OCI-M2 (cell line): ENCODE data around the gene ABR.
"Not testable (repeated sequence)": the region's sequence is repeated elsewhere in the genome, so short reads cannot be mapped to it uniquely, and the experiment has no call there.

Experiments used
- DNase-seq: peaks from one replicate; lab custom pipeline; 2025; ENCODE audit not compliant: unreplicated experiment; lab: John Stamatoyannopoulos, UW

ABR gene

GRCh38 chr17:1122533-1123392 lies 57.0 kb downstream of the ABR start:
- peak; percentile 15 for DNase-seq

- DNase-seq = not testable (repeated sequence)
Observed at GRCh38 chr17:1121442-1121817, 58.4 kb downstream of the ABR start.

DNA sequence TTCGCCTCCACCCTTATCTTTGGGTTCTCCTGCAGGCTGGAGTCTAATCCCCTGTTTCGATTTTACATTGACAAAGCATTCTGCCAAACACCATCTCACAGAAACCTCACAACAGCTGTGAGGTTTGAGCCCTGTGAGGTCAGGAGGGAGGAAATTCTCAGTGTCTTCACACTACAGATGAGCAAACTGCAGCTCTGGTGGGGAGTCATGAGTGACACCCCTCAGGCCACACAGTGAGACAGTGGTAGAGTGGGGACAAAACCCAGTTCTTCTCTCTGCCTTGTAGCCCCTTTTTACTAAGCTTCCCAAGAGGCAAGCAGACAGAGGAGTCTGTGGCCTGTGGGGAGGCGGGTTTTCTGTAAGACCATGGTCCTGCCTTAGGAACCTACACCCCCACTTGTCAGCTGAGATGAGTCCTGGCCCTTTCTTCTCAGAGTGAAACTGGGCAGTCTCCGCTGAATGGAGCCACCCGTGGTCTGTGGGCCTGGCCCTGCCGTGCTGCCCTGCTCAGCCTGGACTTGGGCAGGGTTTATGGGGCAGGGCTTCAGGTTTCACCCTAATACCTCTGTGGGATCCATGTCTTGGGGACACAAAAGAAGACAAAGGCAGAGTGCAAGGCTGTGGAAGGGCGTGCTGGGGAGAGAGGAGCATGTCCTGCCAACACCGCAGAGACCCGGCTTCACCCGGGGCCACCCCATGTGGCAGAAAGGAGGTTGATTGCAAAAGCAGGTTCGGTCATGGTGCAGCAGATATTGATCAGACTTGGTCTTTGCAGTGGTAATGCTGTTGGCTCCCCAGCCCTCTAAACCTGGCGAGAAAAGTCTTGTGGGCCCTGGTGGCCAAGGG lies 59.0 kb downstream of the ABR start:
- no peak for DNase-seq

DNA sequence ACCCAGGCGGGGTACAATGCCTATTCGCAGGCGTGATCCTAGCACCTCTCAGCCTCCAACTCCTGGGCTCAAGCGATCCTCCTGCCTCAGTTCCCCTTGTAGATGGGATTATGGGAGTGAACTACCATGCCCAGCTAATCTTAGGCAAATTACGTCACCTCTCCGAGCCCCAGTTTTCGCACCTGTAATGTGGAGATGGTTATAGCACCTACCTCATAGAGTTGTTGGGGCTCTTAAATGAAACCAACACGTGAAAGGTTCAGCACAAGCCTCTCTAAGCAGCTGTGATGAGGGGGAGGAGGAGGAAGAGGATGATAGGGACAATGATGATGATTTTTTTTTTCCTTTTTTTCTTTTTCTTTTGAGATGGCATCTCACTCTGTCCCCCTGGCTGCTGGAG lies 59.9 kb downstream of the ABR start:
- DNase-seq = no peak

GRCh38 chr17:1116602-1117001 lies 63.2 kb downstream of the ABR start:
- DNase-seq = no peak

GRCh38 chr17:1112875-1113274 lies 66.9 kb downstream of the ABR start:
- no peak for DNase-seq

DNA sequence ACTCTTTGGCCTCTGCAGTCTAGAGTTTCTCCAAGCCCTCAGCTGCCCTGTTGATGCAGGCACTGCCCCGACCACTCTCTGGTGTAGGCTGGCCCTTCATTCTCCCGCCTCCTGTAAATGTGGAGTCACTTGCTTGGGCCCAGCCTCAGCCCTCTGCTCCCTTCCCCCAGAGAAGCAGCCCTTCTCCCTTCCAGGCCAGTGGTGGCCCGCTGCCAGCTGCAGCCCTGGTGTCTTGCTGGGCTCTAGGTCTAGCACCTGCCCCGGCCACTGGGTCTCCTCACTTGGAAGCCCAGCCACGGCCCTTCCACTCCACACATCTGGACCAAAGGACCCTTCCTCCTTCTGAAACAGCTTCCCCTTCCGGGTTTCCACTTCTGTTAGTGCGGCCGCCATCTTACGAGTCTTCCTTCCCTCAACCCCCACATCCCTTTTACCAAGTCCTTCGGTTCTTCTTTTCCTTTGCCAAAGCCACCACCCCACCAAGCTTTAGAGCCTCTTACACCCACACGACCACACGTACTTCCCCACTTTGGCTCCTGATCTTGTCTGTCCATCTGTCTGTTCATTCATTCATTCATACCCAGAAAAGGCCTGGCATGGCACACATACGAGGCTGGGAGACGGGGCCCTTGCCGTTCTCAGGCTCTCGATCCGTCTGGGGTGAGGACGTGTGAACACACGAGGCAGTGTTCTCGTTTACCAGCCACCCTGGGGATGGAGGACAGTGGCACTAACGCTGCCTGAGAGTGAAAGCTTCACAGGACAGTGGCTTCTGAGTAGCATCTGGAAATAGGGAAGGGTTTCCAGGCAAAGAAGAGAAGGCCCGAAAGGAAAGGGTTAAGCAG lies 68.0 kb downstream of the ABR start:
- no peak for DNase-seq

DNA sequence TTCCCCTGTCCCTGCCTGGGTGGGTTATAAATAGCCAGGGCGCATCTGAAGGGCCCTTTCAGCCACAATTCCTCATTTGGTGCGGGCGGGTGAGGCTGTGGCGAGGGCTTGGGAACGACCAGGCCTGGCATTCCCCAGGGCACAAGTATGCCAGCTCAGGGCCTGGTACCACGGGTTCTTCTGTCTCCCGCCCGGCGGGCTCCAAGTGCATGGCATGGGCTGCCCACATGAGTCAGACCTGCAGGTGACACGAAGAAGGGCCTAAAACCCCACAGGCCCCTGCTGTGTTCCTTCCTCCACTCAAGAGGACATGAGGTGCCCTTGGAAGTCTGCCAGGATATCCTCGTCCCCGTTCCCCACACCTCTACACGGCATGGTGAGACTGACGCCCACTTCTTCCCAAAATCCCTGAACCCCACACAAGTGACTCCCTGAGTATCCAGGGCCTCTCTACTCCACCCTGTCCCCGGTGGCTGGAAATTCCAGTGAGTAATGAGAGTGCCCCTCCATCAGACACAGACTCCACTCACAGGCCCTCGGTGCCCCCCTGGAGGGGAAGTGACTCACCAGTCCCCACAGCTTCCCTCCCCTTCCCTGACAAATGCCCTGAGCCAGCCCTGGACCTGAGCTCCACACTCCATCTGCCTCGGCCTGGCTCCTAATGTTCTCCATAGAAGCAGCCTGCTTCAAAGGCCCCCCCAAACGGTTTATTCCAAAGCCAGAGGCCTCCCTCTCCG lies 68.8 kb downstream of the ABR start:
- no peak for DNase-seq

- DNase-seq = no peak
Observed at GRCh38 chr17:1110541-1110861, 69.3 kb downstream of the ABR start.

- DNase-seq = no peak
Observed at GRCh38 chr17:1109606-1110540, 69.9 kb downstream of the ABR start.

GRCh38 chr17:1108765-1109605 lies 70.8 kb downstream of the ABR start:
- DNase-seq = no peak

DNA sequence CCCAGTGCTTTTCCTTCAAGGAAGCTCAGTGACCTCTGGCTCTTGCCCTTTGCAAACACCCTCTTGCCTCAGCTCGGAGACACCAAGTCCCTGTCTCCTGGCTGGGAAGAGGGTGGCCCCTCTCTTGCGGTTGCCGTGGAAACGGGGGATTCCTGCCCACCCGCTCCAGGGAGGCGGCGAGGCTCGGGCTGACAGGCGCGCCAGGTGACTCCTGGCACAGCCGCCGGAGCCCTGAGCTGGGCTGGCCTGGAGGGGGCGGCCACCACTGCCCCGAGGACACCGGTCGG lies 71.4 kb downstream of the ABR start:
- DNase-seq = no peak

DNA sequence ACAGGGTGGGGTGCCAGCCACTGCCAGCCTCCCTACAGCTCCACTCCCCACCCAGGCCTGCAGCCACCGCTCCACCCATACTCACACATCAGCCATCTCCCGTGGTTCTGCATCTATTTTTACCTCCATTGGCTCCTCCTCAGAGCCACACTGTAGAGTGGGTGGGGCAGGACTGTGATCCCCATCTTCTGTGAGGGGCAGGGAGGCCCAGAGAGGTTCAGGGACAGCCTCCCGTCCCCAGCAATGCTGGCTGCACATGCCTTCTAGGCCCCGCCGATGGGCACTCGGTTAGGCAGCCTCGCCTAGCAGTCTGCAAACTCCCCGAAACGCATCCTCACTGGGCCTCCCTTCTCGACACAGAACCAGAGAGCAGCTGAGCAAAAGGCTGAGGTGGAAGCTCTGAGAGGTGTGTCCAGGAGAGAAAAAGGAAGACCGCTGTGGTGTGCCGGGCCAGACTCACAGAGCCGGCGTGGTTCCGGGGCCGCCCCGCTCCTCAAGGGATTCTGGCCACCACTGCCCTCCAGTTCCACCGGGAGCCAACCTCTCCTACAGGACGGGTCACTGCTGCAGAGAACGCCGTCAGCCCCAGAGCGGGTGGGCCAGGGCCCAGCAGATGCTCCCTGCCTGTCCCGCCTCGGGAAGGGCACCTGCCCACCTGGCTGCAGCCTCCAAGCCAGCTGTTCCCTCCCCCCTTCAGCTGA lies 71.9 kb downstream of the ABR start:
- DNase-seq = no peak

- no peak for DNase-seq
Observed at GRCh38 chr17:1107083-1107776, 72.6 kb downstream of the ABR start.

DNA sequence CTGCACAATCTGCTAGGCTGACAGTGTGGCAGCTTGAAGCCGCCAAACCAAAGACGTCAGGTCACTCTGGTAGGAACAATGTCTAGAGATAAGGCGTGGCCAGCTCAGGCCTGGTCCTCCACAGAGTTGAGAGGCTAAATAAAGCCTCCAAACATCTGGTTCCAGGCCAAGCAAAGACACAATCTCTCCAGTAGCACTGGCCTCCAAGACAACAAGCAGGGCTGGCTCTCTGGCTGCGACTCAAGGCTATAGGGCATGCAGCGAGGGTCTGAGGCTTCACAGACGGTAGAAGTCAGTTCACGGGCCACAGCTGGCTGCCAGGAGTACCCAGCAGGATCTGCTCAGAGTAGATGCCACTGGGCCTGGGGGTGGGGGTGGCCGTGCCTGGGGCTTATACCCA lies 75.6 kb downstream of the ABR start:
- no peak for DNase-seq

DNA sequence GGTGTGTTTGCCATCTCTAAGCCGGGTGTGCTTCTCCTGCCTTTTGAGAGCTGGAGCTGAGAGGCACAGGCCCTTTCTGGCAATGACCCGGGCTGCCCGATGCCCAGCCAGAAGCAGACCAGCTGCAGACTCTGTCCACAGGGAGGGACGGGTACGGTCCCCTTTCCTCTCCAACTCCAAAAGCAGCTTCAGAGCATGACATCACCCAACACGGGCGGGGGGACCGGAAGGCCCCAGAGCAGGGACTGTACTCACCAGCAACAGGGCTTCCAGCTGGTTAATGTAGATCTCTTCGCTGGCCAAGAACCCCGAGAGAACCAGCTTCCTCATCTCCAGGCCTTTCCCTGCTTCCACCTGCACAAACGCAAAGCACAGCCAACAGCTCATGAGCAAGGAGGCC lies 79.4 kb downstream of the ABR start:
- DNase-seq = no peak

- no peak for DNase-seq
Observed at GRCh38 chr17:1099242-1099641, 80.5 kb downstream of the ABR start.
